HG03432 (cell line): ENCODE data around the gene PRRT2.

Experiments used
- ATAC-seq: cut with Tn5 transposase; IDR thresholded peaks from one replicate; pipeline ENCODE4 v1.9.1; 2021; ENCODE audit warnings: mild to moderate bottlenecking, moderate library complexity; ENCODE audit not compliant: unreplicated experiment

PRRT2 gene

GRCh38 chr16:29811170-29811895, 660 bp upstream of the PRRT2 start:
- peak; percentile 30 for ATAC-seq

GRCh38 chr16:29812754-29813643, 1.0 kb downstream of the PRRT2 start:
- ATAC-seq = no peak

- ATAC-seq = no peak
Observed at GRCh38 chr16:29813644-29814562, 1.9 kb downstream of the PRRT2 start.

- ATAC-seq = no peak
Observed at GRCh38 chr16:29814592-29814991, 2.6 kb downstream of the PRRT2 start.

GRCh38 chr16:29815032-29815721, 3.2 kb downstream of the PRRT2 start:
- no peak for ATAC-seq

- ATAC-seq = peak; percentile 65
Observed at GRCh38 chr16:29815793-29816693, 4.0 kb downstream of the PRRT2 start, which contains the start of gene PAGR1. Gene PAGR1, plus strand, starts transcription at chr16:29816152. Its CDS starts 374 bp downstream, at chr16:29816526.

- peak; percentile 18 for ATAC-seq
Observed at GRCh38 chr16:29816694-29817441, 4.9 kb downstream of the PRRT2 start.

GRCh38 chr16:29818082-29818481, 6.1 kb downstream of the PRRT2 start:
- ATAC-seq = no peak

- ATAC-seq = no peak
Observed at GRCh38 chr16:29819506-29819905, 7.5 kb downstream of the PRRT2 start.

- ATAC-seq = no peak
Observed at GRCh38 chr16:29820271-29820701, 8.3 kb downstream of the PRRT2 start, which contains the start of gene MVP. Gene MVP, plus strand, starts transcription at chr16:29820462. Its CDS starts 10,088 bp downstream, at chr16:29830550.

GRCh38 chr16:29820730-29821642, 9.0 kb downstream of the PRRT2 start:
- peak; percentile 48 for ATAC-seq

GRCh38 chr16:29821643-29822115, 9.7 kb downstream of the PRRT2 start:
- ATAC-seq = no peak

- ATAC-seq = no peak
Observed at GRCh38 chr16:29824589-29825144, 12.7 kb downstream of the PRRT2 start.

- ATAC-seq = no peak
Observed at GRCh38 chr16:29825145-29826044, 13.4 kb downstream of the PRRT2 start.

GRCh38 chr16:29826342-29826695, 14.3 kb downstream of the PRRT2 start:
- no peak for ATAC-seq

GRCh38 chr16:29830774-29831173, 18.8 kb downstream of the PRRT2 start:
- no peak for ATAC-seq
